Measurements from ENCODE around the gene PDCD4. TPM values are rescaled to one million over a fixed set of nuclear protein-coding genes. Genes with fewer than 3 reads are reported as not detected.

The PDCD4 gene
- total and polyA plus RNA-seq, 2 of the 13 experiments (the other 11 are each of a cell fraction or from before 2014, with no cell fraction given) = 22.8 to 56.2 TPM

GRCh38 chr10:110918643-110919348 is 47.1 kb downstream of the PDCD4 start, which contains the start of gene BBIP1 (continued):
- TF ChIP-seq SNAPC5 (CRISPR knock-in tag; IDR thresholded peaks at IDR 0.05; ENCODE audit: borderline replicate concordance) = no peak
- no peak for TF ChIP-seq PLSCR1 (CRISPR knock-in tag; IDR thresholded peaks at IDR 0.05; ENCODE audit: borderline replicate concordance)
- TF ChIP-seq THAP7 (CRISPR knock-in tag; IDR thresholded peaks at IDR 0.05) = no peak; the same call in 1 of the 2 replicates
- TF ChIP-seq MXD4 (CRISPR knock-in tag; IDR thresholded peaks at IDR 0.05) = peak; percentile 67
- TF ChIP-seq NR2C2 (CRISPR knock-in tag; IDR thresholded peaks at IDR 0.05; ENCODE audit: borderline replicate concordance) = peak; percentile 72
- no peak for TF ChIP-seq FOXP1 (IDR thresholded peaks at IDR 0.05)
- TF ChIP-seq FOXP1 (CRISPR knock-in tag; IDR thresholded peaks at IDR 0.05) = no peak
- TF ChIP-seq SMAD3 (CRISPR knock-in tag; IDR thresholded peaks at IDR 0.05) = no peak
- TF ChIP-seq SRSF9 (IDR thresholded peaks at IDR 0.05; ENCODE audit: borderline replicate concordance, insufficient read depth, low read depth, low read length, poor library complexity, severe bottlenecking) = no peak
- TF ChIP-seq ZNF503 (CRISPR knock-in tag; IDR thresholded peaks at IDR 0.05) = no peak
- 0 out of 2 replicates have a peak, but pooled peaks have one; percentile 60 for TF ChIP-seq FOXO4 (CRISPR knock-in tag; conservative IDR thresholded peaks at IDR 0.05)
- peak; percentile 77 for TF ChIP-seq HNF1B (CRISPR knock-in tag; IDR thresholded peaks at IDR 0.05)
- no peak for TF ChIP-seq FIP1L1 (IDR thresholded peaks at IDR 0.05; ENCODE audit: borderline replicate concordance, insufficient read depth, low read depth, low read length)
- no peak for TF ChIP-seq GPN1 (CRISPR knock-in tag; IDR thresholded peaks at IDR 0.05; ENCODE audit: borderline replicate concordance)
- no peak for TF ChIP-seq ZNF256 (CRISPR knock-in tag; conservative IDR thresholded peaks at IDR 0.05)
- 0 out of 4 replicates have a peak, but pooled peaks of 1 of the 2 experiments have one; percentile 28 for TF ChIP-seq EP300 (IDR thresholded peaks at IDR 0.05; ENCODE audit: low read depth in 2 of 2, low read length in 2 of 2)
- peak; percentile 12; the same call in 1 of the 2 replicates for TF ChIP-seq EP300 (CRISPR knock-in tag; IDR thresholded peaks at IDR 0.05; ENCODE audit: borderline replicate concordance)
- TF ChIP-seq NFE2L2 (IDR thresholded peaks at IDR 0.05; ENCODE audit: low read length) = no peak
- TF ChIP-seq ZBTB34 (CRISPR knock-in tag; IDR thresholded peaks at IDR 0.05) = peak; percentile 69; the same call in 1 of the 2 replicates
